OCI-LY7 (cell line): ENCODE results near the gene AMOTL1. TPM values are rescaled to one million over a fixed set of nuclear protein-coding genes. Genes with fewer than 3 reads are reported as not detected.

Experiments used
- BruUV-seq: library from RNA; stranded (reverse); fragments of 400-500 nt; replicated peaks from 2 replicates; lab custom pipeline; 2021; lab: Mats Ljungman, UMichigan
- CTCF ChIA-PET: fragments of 300-600 bp; sonication (Branson Sonifier 250); formaldehyde crosslinking; loops from one replicate; lab custom pipeline; 2022; ENCODE audit warnings: antibody characterized with exemption; ENCODE audit not compliant: unreplicated experiment; lab: Charles Lee
- POLR2A ChIA-PET: fragments of 300-600 bp; sonication (Branson Sonifier 250); formaldehyde crosslinking; loops from one replicate; lab custom pipeline; 2022; ENCODE audit warnings: antibody characterized with exemption; lab: Charles Lee
- DNase-seq: peaks from one replicate; pipeline ENCODE4 v3.0.0-alpha.2; 2015; ENCODE audit warnings: low spot score
- H2AFZ ChIP-seq: fragments of 200-600 bp; sonication (generic), shearing (Covaris generic); 2 replicates; pipeline ENCODE4 v1.6.1; 2014; ENCODE audit warnings: mild to moderate bottlenecking, antibody characterized with exemption, low read length, moderate library complexity
- H3K27ac ChIP-seq: fragments of 200-600 bp; sonication (generic); 2 replicates; pipeline ENCODE4 v1.5.1; 2014; ENCODE audit warnings: mixed run types, low read depth, mild to moderate bottlenecking, moderate library complexity, low read length, inconsistent platforms; ENCODE audit not compliant: poor library complexity, severe bottlenecking
- H3K36me3 ChIP-seq: fragments of 200-600 bp; sonication (generic); 2 replicates; pipeline ENCODE4 v1.6.1; 2014; ENCODE audit warnings: mild to moderate bottlenecking, antibody characterized with exemption, low read length, moderate library complexity, mixed read lengths; ENCODE audit not compliant: insufficient read depth
- H3K4me1 ChIP-seq: fragments of 200-600 bp; sonication (generic); 2 replicates; pipeline ENCODE4 v1.5.1; 2014; ENCODE audit warnings: mild to moderate bottlenecking, low read length; ENCODE audit not compliant: insufficient read depth, poor library complexity, severe bottlenecking
- H3K4me2 ChIP-seq: fragments of 200-600 bp; sonication (generic); 2 replicates; pipeline ENCODE4 v1.6.1; 2014; ENCODE audit warnings: mild to moderate bottlenecking, low read length
- H3K4me3 ChIP-seq: fragments of 200-600 bp; sonication (generic); 2 replicates; pipeline ENCODE4 v1.5.1; 2014; ENCODE audit warnings: mild to moderate bottlenecking, low read depth, low read length; ENCODE audit not compliant: poor library complexity, severe bottlenecking
- H3K79me2 ChIP-seq: fragments of 200-600 bp; sonication (generic); 2 replicates; pipeline ENCODE4 v1.6.1; 2016; ENCODE audit warnings: low read depth, mild to moderate bottlenecking, low read length, moderate library complexity, mixed read lengths; ENCODE audit not compliant: insufficient read depth
- H3K9me2 ChIP-seq: fragments of 200-600 bp; sonication (generic); 2 replicates; pipeline ENCODE4 v1.6.1; 2016; ENCODE audit warnings: mild to moderate bottlenecking, low read length, mixed read lengths; ENCODE audit not compliant: insufficient read depth
- H3K9me3 ChIP-seq: fragments of 200-600 bp; sonication (generic); 2 replicates; pipeline ENCODE4 v1.6.1; 2014; ENCODE audit warnings: mild to moderate bottlenecking, mixed run types, low read length, mixed read lengths
- H4K20me1 ChIP-seq: fragments of 200-600 bp; sonication (generic); 2 replicates; pipeline ENCODE4 v1.6.1; 2014; ENCODE audit warnings: mild to moderate bottlenecking, antibody characterized with exemption, low read length, moderate library complexity, mixed read lengths; ENCODE audit not compliant: insufficient read depth
- CTCF ChIP-seq: fragments of 200-600 bp; sonication (generic); conservative IDR thresholded peaks from 2 replicates; pipeline ENCODE4 v1.5.1; 2014; ENCODE audit warnings: mild to moderate bottlenecking, antibody characterized with exemption, low read length, moderate library complexity, mixed read lengths
- EZH2phosphoT487 ChIP-seq: fragments of 200-600 bp; sonication (generic); IDR thresholded peaks from 2 replicates; pipeline ENCODE4 v1.6.1; 2018; ENCODE audit warnings: low read depth, borderline replicate concordance, mild to moderate bottlenecking, mixed run types, antibody characterized with exemption, low read length, moderate library complexity, mixed read lengths
- intact Hi-C: fragments of 100-400 bp; cut with micrococcal nuclease; formaldehyde crosslinking; loops from one replicate; pipeline ENCODE4 v1.10.0; 2022; ENCODE audit not compliant: unreplicated experiment
- total RNA-seq, 2 experiments: library from RNA; depleted of rRNA in 1 of 2; stranded (reverse); fragments of >200 nt in 1 of 2; shearing (Covaris generic) in 1 of 2; gene quantifications; 2 replicates each; pipeline ENCODE4 v1.2.3, GENCODE V29; 2014 to 2022

The AMOTL1 gene
- total RNA-seq, 2 experiments from 2014 or later = not detected

- BruUV-seq = no TSS peak
- intact Hi-C loops = loop anchor here (10.0 kb wide), 2 partner anchors 158 to 352 kb away; no protein-coding TSS in a partner anchor
- no peaks in the 10 kb centered on the region for H3K4me1 ChIP-seq
- H3K4me3 ChIP-seq = no peak overlapping the region
- no peak overlapping the region for H3K27ac ChIP-seq
- no peaks in the 10 kb centered on the region for H3K36me3 ChIP-seq
- no peak overlapping the region for H3K4me2 ChIP-seq
- ChIA-PET CTCF (no interaction called here), POLR2A (no interaction called here)
- no peaks in the 10 kb centered on the region for H4K20me1 ChIP-seq
- H3K79me2 ChIP-seq = no peaks in the 10 kb centered on the region
- no peak for TF ChIP-seq CTCF
- TF ChIP-seq EZH2phosphoT487 = no peak
- H3K9me2 ChIP-seq = no peaks in the 10 kb centered on the region
- no peak for DNase-seq
- H2AFZ ChIP-seq = no peak overlapping the region
- no peaks in the 10 kb centered on the region for H3K9me3 ChIP-seq
Measured at GRCh38 chr11:94782446-94782845, 14.3 kb downstream of the AMOTL1 start.

GRCh38 chr11:94784884-94785283 lies 16.7 kb downstream of the AMOTL1 start:
- Histone ChIP-seq H3K4me1 (no peaks in the 10 kb centered on the region), H3K36me3 (no peaks in the 10 kb centered on the region), H3K79me2 (no peaks in the 10 kb centered on the region), H3K27ac (no peak overlapping the region), H4K20me1 (no peaks in the 10 kb centered on the region), H3K4me3 (no peak overlapping the region), H2AFZ (no peak overlapping the region), H3K9me3 (no peaks in the 10 kb centered on the region), H3K4me2 (no peak overlapping the region), H3K9me2 (no peaks in the 10 kb centered on the region)
- ChIA-PET CTCF (no interaction called here), POLR2A (interaction anchor here (1.0 kb wide), 1 partner anchor 28 kb away, joined by 3 read pairs; no protein-coding TSS in a partner anchor)
- intact Hi-C loops = loop anchor here (5.0 to 10.0 kb wide), 3 partner anchors 112 to 350 kb away; no protein-coding TSS in a partner anchor
- DNase-seq = no peak
- TF ChIP-seq EZH2phosphoT487 (no peak), CTCF (no peak)
- no TSS peak for BruUV-seq

GRCh38 chr11:94785509-94785908 lies 17.4 kb downstream of the AMOTL1 start:
- intact Hi-C loops = loop anchor here (5.0 to 10.0 kb wide), 3 partner anchors 112 to 349 kb away; no protein-coding TSS in a partner anchor
- TF ChIP-seq EZH2phosphoT487 = no peak
- TF ChIP-seq CTCF = no peak
- no peaks in the 10 kb centered on the region for H3K79me2 ChIP-seq

More at GRCh38 chr11:94785509-94785908, 17.4 kb downstream of the AMOTL1 start:
- ChIA-PET CTCF (no interaction called here), POLR2A (interaction anchor here (1.0 kb wide), 1 partner anchor 29 kb away, joined by 3 read pairs; no protein-coding TSS in a partner anchor)
- Histone ChIP-seq H3K4me2 (no peak overlapping the region), H3K36me3 (no peaks in the 10 kb centered on the region), H3K9me2 (no peaks in the 10 kb centered on the region), H4K20me1 (no peaks in the 10 kb centered on the region), H2AFZ (no peak overlapping the region), H3K4me3 (no peak overlapping the region), H3K27ac (no peak overlapping the region), H3K9me3 (no peaks in the 10 kb centered on the region), H3K4me1 (no peaks in the 10 kb centered on the region)
- DNase-seq = no peak
- BruUV-seq = no TSS peak
